Measurements from ENCODE around the gene CELA3B.
"Not testable (repeated sequence)": the region's sequence is repeated elsewhere in the genome, so short reads cannot be mapped to it uniquely, and the experiment has no call there.

The CELA3B gene

DNA sequence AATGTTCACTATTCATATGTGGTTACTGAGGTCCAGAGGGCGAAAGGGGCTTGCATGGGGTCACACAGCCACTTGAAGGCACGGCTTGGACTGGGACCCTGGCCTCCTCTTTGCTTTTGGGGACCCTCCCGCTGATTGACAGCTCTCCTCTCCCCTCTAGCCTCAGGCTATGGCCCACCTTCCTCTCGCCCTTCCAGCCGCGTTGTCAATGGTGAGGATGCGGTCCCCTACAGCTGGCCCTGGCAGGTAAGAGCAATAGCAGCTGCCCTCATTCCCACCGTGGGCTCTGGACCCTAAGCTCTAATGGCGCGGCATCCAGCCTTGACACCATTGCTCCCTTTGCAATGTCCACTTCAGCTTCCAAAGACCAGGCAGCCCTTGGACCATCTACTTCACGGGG, 1.4 kb downstream of the CELA3B start:
- H3K27ac ChIP-seq (ENCODE audit: insufficient read depth, low read length, poor library complexity, severe bottlenecking); H3K9me3 ChIP-seq (ENCODE audit: control insufficient read depth, low read length); H3K4me1 ChIP-seq (ENCODE audit: control insufficient read depth, insufficient read depth, low read length, poor library complexity, severe bottlenecking); H3K36me3 ChIP-seq (ENCODE audit: control insufficient read depth, insufficient read depth, low read length); DNase-seq; H3K4me3 ChIP-seq (ENCODE audit: insufficient read depth, low read depth, low read length, poor library complexity, severe bottlenecking); H3K27me3 ChIP-seq (replicated peaks; ENCODE audit: control insufficient read depth, insufficient read depth, low read length, poor library complexity, severe bottlenecking): not testable (repeated sequence)

DNA sequence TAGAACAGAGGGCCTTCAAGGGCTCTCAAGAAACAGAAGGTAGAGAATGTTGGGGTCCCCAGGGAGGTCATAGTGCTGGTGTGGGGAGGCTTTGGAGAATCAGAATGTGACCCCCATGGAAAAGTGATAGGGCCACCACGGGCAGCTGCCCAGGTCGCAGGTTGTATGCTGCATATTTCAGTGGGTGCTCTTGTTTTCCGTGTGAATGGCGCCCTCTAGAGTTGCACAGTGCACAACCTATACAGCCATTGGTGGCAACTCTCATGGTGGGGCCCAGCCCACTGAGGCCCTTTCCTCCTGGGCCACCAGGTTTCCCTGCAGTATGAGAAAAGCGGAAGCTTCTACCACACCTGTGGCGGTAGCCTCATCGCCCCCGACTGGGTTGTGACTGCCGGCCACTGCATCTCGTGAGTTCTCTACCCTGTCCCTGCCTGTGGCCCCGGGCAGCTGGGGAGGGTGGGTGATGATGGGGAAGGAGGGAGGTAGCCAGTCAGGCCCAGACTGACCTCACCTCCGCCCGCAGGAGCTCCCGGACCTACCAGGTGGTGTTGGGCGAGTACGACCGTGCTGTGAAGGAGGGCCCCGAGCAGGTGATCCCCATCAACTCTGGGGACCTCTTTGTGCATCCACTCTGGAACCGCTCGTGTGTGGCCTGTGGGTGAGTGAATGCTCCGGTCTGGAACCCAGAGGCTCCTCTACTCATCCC, 3.8 kb downstream of the CELA3B start:
- not testable (repeated sequence) for DNase-seq; H3K9me3 ChIP-seq (ENCODE audit: control insufficient read depth, low read length); H3K4me1 ChIP-seq (ENCODE audit: control insufficient read depth, insufficient read depth, low read length, poor library complexity, severe bottlenecking); H3K4me3 ChIP-seq (ENCODE audit: insufficient read depth, low read depth, low read length, poor library complexity, severe bottlenecking); H3K27me3 ChIP-seq (replicated peaks; ENCODE audit: control insufficient read depth, insufficient read depth, low read length, poor library complexity, severe bottlenecking); H3K36me3 ChIP-seq (ENCODE audit: control insufficient read depth, insufficient read depth, low read length); H3K27ac ChIP-seq (ENCODE audit: insufficient read depth, low read length, poor library complexity, severe bottlenecking)

DNA sequence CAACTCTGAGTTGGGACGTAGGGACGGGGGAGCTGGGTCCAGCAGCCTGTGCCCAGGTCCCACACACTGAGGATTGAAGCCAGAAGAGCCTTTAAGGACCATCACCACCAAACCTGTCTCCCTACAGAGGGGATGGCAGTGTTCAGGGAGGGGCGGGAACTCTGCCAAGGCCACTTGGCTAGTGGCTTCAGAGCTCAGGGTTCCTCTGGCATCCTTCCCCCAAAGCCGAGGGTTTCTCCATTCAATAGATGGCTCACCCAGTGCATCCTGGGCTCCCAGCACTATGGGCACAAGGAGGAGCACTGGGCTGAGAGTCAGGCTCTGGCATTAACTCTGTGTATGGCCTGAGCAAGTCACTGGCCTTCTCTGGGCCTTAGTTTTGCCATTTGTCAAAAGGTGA, 4.4 kb downstream of the CELA3B start:
- not testable (repeated sequence) for H3K4me1 ChIP-seq (ENCODE audit: control insufficient read depth, insufficient read depth, low read length, poor library complexity, severe bottlenecking); H3K27ac ChIP-seq (ENCODE audit: insufficient read depth, low read length, poor library complexity, severe bottlenecking); DNase-seq; H3K9me3 ChIP-seq (ENCODE audit: control insufficient read depth, low read length); H3K27me3 ChIP-seq (replicated peaks; ENCODE audit: control insufficient read depth, insufficient read depth, low read length, poor library complexity, severe bottlenecking); H3K36me3 ChIP-seq (ENCODE audit: control insufficient read depth, insufficient read depth, low read length); H3K4me3 ChIP-seq (ENCODE audit: insufficient read depth, low read depth, low read length, poor library complexity, severe bottlenecking)

DNA sequence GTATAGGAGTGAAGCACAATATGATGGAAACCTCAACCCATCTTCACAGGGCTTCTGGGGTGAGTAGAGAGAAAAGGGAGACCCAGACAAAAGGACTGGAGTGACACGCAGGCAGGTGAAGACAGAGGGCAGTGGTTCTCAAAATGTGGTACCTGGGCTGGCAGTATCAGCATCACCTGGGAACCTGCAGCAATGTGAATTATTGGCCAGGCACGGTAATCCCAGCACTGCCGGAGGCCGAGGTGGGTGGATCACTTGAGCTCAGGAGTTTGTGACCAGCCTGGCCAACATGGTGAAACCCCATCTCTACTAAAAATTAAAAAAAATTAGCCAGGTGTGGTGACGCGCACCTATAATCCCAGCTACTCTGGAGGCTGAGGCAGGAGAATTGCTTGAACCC, 5.3 kb downstream of the CELA3B start:
- H3K36me3 ChIP-seq (ENCODE audit: control insufficient read depth, insufficient read depth, low read length); H3K9me3 ChIP-seq (ENCODE audit: control insufficient read depth, low read length); H3K27ac ChIP-seq (ENCODE audit: insufficient read depth, low read length, poor library complexity, severe bottlenecking); DNase-seq; H3K27me3 ChIP-seq (replicated peaks; ENCODE audit: control insufficient read depth, insufficient read depth, low read length, poor library complexity, severe bottlenecking); H3K4me3 ChIP-seq (ENCODE audit: insufficient read depth, low read depth, low read length, poor library complexity, severe bottlenecking); H3K4me1 ChIP-seq (ENCODE audit: control insufficient read depth, insufficient read depth, low read length, poor library complexity, severe bottlenecking): not testable (repeated sequence)

DNA sequence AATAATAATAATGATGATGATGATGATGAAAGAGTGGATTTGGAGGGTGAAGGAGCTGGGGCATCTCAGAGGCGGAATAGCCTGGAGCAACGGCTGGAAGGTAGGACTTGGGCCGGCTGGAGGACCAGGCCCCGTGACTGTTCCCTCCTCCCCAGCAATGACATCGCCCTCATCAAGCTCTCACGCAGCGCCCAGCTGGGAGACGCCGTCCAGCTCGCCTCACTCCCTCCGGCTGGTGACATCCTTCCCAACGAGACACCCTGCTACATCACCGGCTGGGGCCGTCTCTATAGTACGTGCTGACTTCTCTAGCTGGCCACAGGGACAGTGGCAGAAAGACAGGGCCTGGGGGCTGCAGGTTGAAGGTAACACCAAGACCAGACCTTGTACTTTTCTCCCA, 6.7 kb downstream of the CELA3B start:
- DNase-seq; H3K27me3 ChIP-seq (replicated peaks; ENCODE audit: control insufficient read depth, insufficient read depth, low read length, poor library complexity, severe bottlenecking); H3K36me3 ChIP-seq (ENCODE audit: control insufficient read depth, insufficient read depth, low read length); H3K27ac ChIP-seq (ENCODE audit: insufficient read depth, low read length, poor library complexity, severe bottlenecking); H3K4me3 ChIP-seq (ENCODE audit: insufficient read depth, low read depth, low read length, poor library complexity, severe bottlenecking); H3K9me3 ChIP-seq (ENCODE audit: control insufficient read depth, low read length); H3K4me1 ChIP-seq (ENCODE audit: control insufficient read depth, insufficient read depth, low read length, poor library complexity, severe bottlenecking): not testable (repeated sequence)

DNA sequence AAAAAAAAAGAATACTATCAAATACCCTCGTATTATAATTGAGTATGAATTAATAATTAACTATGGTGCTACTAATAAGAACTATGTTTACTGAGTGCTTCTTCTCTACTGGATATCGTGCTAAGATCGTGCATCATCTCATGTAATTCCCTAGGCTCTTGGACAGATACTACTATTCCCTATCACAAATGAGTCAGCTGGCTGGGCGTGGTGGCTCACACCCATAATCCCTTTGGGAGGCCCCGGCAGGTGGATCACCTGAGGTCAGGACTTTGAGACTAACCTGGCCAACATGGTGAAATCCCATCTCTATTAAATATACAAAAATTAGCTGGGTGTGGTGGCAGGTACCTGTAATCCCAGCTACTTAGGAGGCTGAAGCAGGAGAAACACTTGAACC, 9.1 kb downstream of the CELA3B start:
- not testable (repeated sequence) for H3K27ac ChIP-seq (ENCODE audit: insufficient read depth, low read length, poor library complexity, severe bottlenecking); H3K9me3 ChIP-seq (ENCODE audit: control insufficient read depth, low read length); H3K27me3 ChIP-seq (replicated peaks; ENCODE audit: control insufficient read depth, insufficient read depth, low read length, poor library complexity, severe bottlenecking); DNase-seq; H3K36me3 ChIP-seq (ENCODE audit: control insufficient read depth, insufficient read depth, low read length); H3K4me3 ChIP-seq (ENCODE audit: insufficient read depth, low read depth, low read length, poor library complexity, severe bottlenecking); H3K4me1 ChIP-seq (ENCODE audit: control insufficient read depth, insufficient read depth, low read length, poor library complexity, severe bottlenecking)

DNA sequence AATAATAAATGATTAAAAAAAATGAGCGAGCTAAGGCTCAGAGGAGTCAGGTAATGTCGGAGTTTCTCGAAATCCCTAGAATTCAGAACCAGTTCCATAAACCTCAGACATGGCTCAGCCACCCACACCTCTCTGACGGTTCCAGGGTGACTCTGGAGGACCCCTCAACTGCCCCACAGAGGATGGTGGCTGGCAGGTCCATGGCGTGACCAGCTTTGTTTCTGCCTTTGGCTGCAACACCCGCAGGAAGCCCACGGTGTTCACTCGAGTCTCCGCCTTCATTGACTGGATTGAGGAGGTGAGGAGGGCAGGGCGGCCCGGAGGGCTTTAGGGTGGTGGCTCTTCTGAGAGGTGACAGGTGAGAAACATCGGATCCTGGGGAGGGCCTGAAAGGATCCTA, 9.6 kb downstream of the CELA3B start:
- H3K36me3 ChIP-seq (ENCODE audit: control insufficient read depth, insufficient read depth, low read length); H3K27ac ChIP-seq (ENCODE audit: insufficient read depth, low read length, poor library complexity, severe bottlenecking); H3K9me3 ChIP-seq (ENCODE audit: control insufficient read depth, low read length); H3K27me3 ChIP-seq (replicated peaks; ENCODE audit: control insufficient read depth, insufficient read depth, low read length, poor library complexity, severe bottlenecking); H3K4me1 ChIP-seq (ENCODE audit: control insufficient read depth, insufficient read depth, low read length, poor library complexity, severe bottlenecking); H3K4me3 ChIP-seq (ENCODE audit: insufficient read depth, low read depth, low read length, poor library complexity, severe bottlenecking); DNase-seq: not testable (repeated sequence)

DNA sequence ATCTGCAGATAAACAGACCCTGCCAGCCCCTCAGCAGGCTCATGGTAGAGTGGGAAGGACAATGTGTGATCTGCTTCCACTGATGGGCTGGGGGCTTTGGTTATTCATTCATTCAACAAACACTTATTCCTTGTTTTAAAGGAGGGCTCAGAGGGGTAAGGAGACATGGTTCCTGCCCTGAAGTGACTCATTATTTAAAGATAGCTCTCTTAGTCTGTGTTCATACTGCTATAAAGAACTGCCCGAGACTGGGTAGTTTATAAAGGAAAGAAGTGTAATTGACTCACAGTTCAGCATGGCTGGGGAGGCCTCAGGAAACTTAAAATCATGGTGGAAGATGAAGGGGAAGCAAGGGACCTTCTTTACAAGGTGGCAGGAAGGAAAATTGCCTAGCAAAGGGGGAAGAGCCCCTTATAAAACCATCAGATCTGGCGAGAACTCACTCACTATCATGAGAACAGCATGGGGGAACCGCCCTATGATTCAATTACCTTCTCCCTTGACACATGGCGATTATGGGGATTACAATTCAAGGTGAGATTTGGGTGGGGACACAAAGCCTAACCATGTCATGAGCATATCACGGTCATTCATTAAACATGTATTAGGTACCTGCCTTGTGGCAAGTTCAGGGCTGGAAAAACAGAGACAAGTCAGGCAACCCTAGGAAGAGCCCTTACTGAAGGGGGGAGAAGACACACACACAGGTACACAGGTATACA, 13.0 kb downstream of the CELA3B start:
- H3K4me3 ChIP-seq (ENCODE audit: insufficient read depth, low read depth, low read length, poor library complexity, severe bottlenecking), result not testable (repeated sequence)

DNA sequence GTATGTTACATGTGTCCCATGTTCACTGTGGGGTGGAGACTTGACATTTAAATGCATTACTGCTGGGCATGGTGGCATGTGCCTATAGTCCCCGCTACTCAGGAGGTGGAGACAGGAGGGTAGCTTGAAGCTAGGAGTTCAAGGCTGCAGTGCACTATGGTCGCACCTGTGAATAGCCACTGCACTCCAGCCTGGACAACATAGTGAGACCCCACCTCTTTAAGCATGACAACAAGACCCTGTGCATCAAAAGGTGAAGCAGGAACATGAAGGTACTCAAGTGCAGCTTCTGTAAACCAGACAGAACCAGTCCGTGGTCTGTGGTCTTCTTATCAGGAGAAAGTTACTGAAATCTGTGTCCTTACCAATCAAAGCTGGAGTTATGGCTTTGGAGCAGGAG, 15.4 kb downstream of the CELA3B start:
- H3K27ac ChIP-seq (ENCODE audit: insufficient read depth, low read length, poor library complexity, severe bottlenecking); H3K4me3 ChIP-seq (ENCODE audit: insufficient read depth, low read depth, low read length, poor library complexity, severe bottlenecking); H3K36me3 ChIP-seq (ENCODE audit: control insufficient read depth, insufficient read depth, low read length); DNase-seq; H3K9me3 ChIP-seq (ENCODE audit: control insufficient read depth, low read length); H3K27me3 ChIP-seq (replicated peaks; ENCODE audit: control insufficient read depth, insufficient read depth, low read length, poor library complexity, severe bottlenecking); H3K4me1 ChIP-seq (ENCODE audit: control insufficient read depth, insufficient read depth, low read length, poor library complexity, severe bottlenecking): not testable (repeated sequence)

More for the DNA sequence above, 13.0 kb downstream of the CELA3B start:
- H3K27me3 ChIP-seq (replicated peaks; ENCODE audit: control insufficient read depth, insufficient read depth, low read length, poor library complexity, severe bottlenecking); H3K9me3 ChIP-seq (ENCODE audit: control insufficient read depth, low read length); H3K27ac ChIP-seq (ENCODE audit: insufficient read depth, low read length, poor library complexity, severe bottlenecking); DNase-seq; H3K36me3 ChIP-seq (ENCODE audit: control insufficient read depth, insufficient read depth, low read length); H3K4me1 ChIP-seq (ENCODE audit: control insufficient read depth, insufficient read depth, low read length, poor library complexity, severe bottlenecking): not testable (repeated sequence)

DNA sequence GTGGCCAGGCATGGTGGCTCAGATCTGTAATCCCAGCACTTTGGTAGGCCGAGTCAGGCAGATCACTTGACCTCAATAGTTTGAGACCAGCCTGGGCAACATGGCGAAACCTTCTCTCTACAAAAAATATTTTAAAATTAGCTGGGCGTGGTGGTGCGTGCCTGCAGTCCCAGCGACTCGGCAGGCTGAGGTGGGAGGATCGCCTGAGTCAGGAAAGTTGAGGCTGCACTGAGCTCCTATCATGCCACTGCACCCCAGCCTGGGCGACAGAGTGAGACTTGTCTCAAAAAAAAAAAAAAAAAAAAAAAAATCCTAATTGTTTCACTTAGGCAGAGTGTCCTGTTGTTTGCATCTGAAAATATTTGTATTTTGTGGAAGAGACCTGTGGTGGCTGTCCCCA, 17.9 kb downstream of the CELA3B start:
- not testable (repeated sequence) for H3K4me1 ChIP-seq (ENCODE audit: control insufficient read depth, insufficient read depth, low read length, poor library complexity, severe bottlenecking); DNase-seq; H3K9me3 ChIP-seq (ENCODE audit: control insufficient read depth, low read length); H3K4me3 ChIP-seq (ENCODE audit: insufficient read depth, low read depth, low read length, poor library complexity, severe bottlenecking); H3K27me3 ChIP-seq (replicated peaks; ENCODE audit: control insufficient read depth, insufficient read depth, low read length, poor library complexity, severe bottlenecking); H3K36me3 ChIP-seq (ENCODE audit: control insufficient read depth, insufficient read depth, low read length); H3K27ac ChIP-seq (ENCODE audit: insufficient read depth, low read length, poor library complexity, severe bottlenecking)

All from effector memory CD4-positive, alpha-beta T cell (primary cell).